ENCODE measurements around the gene FMN2. TPM values are rescaled to one million over a fixed set of nuclear protein-coding genes. Genes with fewer than 3 reads are reported as not detected.

The FMN2 gene
- total RNA-seq, 1 donor from 2014 or later, result 1.7 TPM

GRCh38 chr1:240278082-240278481, 186.4 kb downstream of the FMN2 start:
- no peaks in the 10 kb centered on the region for H3K79me2 ChIP-seq (ENCODE audit: low read depth)
- no peaks in the 10 kb centered on the region for H3K9me3 ChIP-seq (ENCODE audit: low read depth)
- Mint-ChIP-seq H3K4me3 (no peak overlapping the region), H3K36me3 (peaks cover 2% of the 10 kb centered on the region), H3K4me1 (no peaks in the 10 kb centered on the region), H3K9me3 (no peaks in the 10 kb centered on the region), H3K27me3 (ENCODE audit: insufficient read depth, low read depth) (no peaks in the 10 kb centered on the region), H3K27ac (no peak overlapping the region)
- DNase-seq (ENCODE audit: low spot score), result no peak
- H3K4me1 ChIP-seq, result no peaks in the 10 kb centered on the region
- TF ChIP-seq EZH2 (IDR thresholded peaks at IDR 0.05) (no peak), CTCF (IDR thresholded peaks at IDR 0.05) (no peak)
- no peaks in the 10 kb centered on the region for H3K27me3 ChIP-seq
- H3K4me3 ChIP-seq, result no peak overlapping the region
- H4K20me1 ChIP-seq (ENCODE audit: low read depth), result no peaks in the 10 kb centered on the region
- no peak overlapping the region for H3K27ac ChIP-seq
- H2AFZ ChIP-seq (replicated peaks), result no peak overlapping the region
- no peak overlapping the region for H3K4me2 ChIP-seq
- H3F3A ChIP-seq (ENCODE audit: low read depth), result no peaks in the 10 kb centered on the region
- H3K36me3 ChIP-seq, result no peaks in the 10 kb centered on the region
- no peak overlapping the region for H3K9ac ChIP-seq

DNA sequence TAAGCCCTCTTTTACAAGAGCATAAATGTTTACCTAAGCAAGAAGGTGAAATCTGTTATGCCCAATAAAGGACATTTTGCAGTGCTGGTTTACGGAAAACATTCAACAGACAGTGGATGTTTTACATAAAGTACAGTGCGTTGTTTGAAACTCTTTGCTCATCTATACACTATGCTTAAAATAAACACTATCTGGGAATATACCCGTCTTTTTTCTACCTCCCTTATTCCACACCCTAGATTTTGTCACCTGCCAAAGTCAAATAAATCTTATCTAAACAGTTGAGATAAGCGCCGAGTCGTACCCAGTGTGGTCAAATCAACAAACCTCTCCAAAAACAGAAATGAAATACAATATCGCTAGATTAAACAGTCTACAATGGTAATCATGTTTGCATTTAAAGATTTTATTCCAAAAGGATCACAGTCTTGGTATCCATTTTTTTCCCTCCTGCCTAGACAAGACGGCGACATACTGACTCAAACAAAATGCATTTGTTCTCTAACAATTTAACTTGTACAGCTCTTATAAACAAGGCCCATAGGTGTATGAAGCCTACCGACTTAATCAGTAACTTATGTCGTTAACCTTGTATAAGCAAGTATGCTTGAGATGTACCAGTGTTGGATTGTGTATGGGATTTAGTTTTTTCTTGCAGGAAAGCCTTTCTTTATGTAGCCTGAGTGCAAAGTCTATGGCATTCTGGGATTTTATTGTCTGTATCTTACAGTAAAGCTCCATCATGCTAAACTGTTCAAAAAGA, 189.1 kb downstream of the FMN2 start:
- Mint-ChIP-seq H3K9me3 (no peaks in the 10 kb centered on the region), H3K27me3 (ENCODE audit: insufficient read depth, low read depth) (no peaks in the 10 kb centered on the region), H3K4me1 (no peaks in the 10 kb centered on the region), H3K36me3 (no peaks in the 10 kb centered on the region), H3K27ac (no peak overlapping the region), H3K4me3 (no peak overlapping the region)
- H3K4me1 ChIP-seq, result no peaks in the 10 kb centered on the region
- no peaks in the 10 kb centered on the region for H4K20me1 ChIP-seq (ENCODE audit: low read depth)
- no peak overlapping the region for H3K9ac ChIP-seq
- no peaks in the 10 kb centered on the region for H3K27me3 ChIP-seq
- no peak for DNase-seq (ENCODE audit: low spot score)
- H2AFZ ChIP-seq (replicated peaks), result no peak overlapping the region
- H3K36me3 ChIP-seq, result no peaks in the 10 kb centered on the region
- no peaks in the 10 kb centered on the region for H3K79me2 ChIP-seq (ENCODE audit: low read depth)
- no peak for TF ChIP-seq EZH2phosphoT487 (IDR thresholded peaks at IDR 0.05)
- TF ChIP-seq CTCF (IDR thresholded peaks at IDR 0.05), result no peak
- no peak for TF ChIP-seq EZH2 (IDR thresholded peaks at IDR 0.05)
- H3K9me3 ChIP-seq (ENCODE audit: low read depth), result no peaks in the 10 kb centered on the region
- no peak overlapping the region for H3K4me2 ChIP-seq
- no peak overlapping the region for H3K27ac ChIP-seq
- no peaks in the 10 kb centered on the region for H3F3A ChIP-seq (ENCODE audit: low read depth)
- H3K4me3 ChIP-seq, result no peak overlapping the region

- Histone ChIP-seq H4K20me1 (ENCODE audit: low read depth) (no peaks in the 10 kb centered on the region), H3K27me3 (no peaks in the 10 kb centered on the region), H3K4me1 (no peaks in the 10 kb centered on the region), H3K4me2 (no peak overlapping the region), H3K79me2 (ENCODE audit: low read depth) (no peaks in the 10 kb centered on the region), H3K27ac (no peak overlapping the region), H3K9me3 (ENCODE audit: low read depth) (no peaks in the 10 kb centered on the region), H3F3A (ENCODE audit: low read depth) (no peaks in the 10 kb centered on the region), H2AFZ (replicated peaks) (no peak overlapping the region), H3K36me3 (no peaks in the 10 kb centered on the region), H3K4me3 (no peak overlapping the region), H3K9ac (no peak overlapping the region)
- Mint-ChIP-seq H3K9me3 (no peaks in the 10 kb centered on the region), H3K27me3 (ENCODE audit: insufficient read depth, low read depth) (no peaks in the 10 kb centered on the region), H3K27ac (no peak overlapping the region), H3K36me3 (no peaks in the 10 kb centered on the region), H3K4me1 (no peaks in the 10 kb centered on the region), H3K4me3 (no peak overlapping the region)
- no peak for DNase-seq (ENCODE audit: low spot score)
- no peak for TF ChIP-seq EZH2phosphoT487 (IDR thresholded peaks at IDR 0.05)
- no peak for TF ChIP-seq CTCF (IDR thresholded peaks at IDR 0.05)
- TF ChIP-seq EZH2 (IDR thresholded peaks at IDR 0.05), result no peak
These were observed 190.6 kb downstream of the FMN2 start for GRCh38 chr1:240282061-240282830.
